Sigmoid colon (tissue), 7 donors: Measurements from ENCODE around the gene GIMAP8. TPM values are rescaled to one million over a fixed set of nuclear protein-coding genes. Genes with fewer than 3 reads are reported as not detected.

ENCODE experiments used
- DNase-seq: peaks from one replicate; pipeline ENCODE4 v3.0.0-alpha.2; 2019
- H3K27ac ChIP-seq, 4 donors: fragments of 200-600 bp; sonication (generic); one replicate each; pipeline ENCODE4 v1.5.1; 2016 to 2019; ENCODE audit warnings: mild to moderate bottlenecking in 1 of 4
- H3K27me3 ChIP-seq, 3 donors: fragments of 200-600 bp; sonication (generic); one replicate each; pipeline ENCODE4 v1.5.1; 2019; ENCODE audit warnings: mild to moderate bottlenecking in 1 of 3
- H3K36me3 ChIP-seq, 4 donors: fragments of 200-600 bp; sonication (generic); one replicate each; pipeline ENCODE4 v1.5.1; 2016 to 2019
- H3K4me1 ChIP-seq, 4 donors: fragments of 200-600 bp; sonication (generic); one replicate each; pipeline ENCODE4 v1.5.1; 2017 to 2019
- H3K4me3 ChIP-seq, 4 donors: fragments of 200-600 bp; sonication (generic); one replicate each; pipeline ENCODE4 v1.5.1; 2017 to 2019; ENCODE audit warnings: mild to moderate bottlenecking in 2 of 4, moderate library complexity in 1 of 4
- H3K9me3 ChIP-seq, 4 donors: fragments of 200-600 bp in 3 of 4; sonication (generic) in 3 of 4; one replicate each; pipeline versions ENCODE4 v1.5.1 to v1.6.1; 2013 to 2019
- CTCF ChIP-seq, 4 experiments: fragments of 450-650 bp in 3 of 4; fragments of 200-600 bp in 1 of 4; IDR thresholded peaks; one replicate each; pipeline ENCODE4 v1.5.1; 2016 to 2019; ENCODE audit warnings: antibody characterized with exemption in 4 of 4, mild to moderate bottlenecking in 3 of 4, moderate library complexity in 2 of 4
- EP300 ChIP-seq, 4 donors: sonication (generic); formaldehyde crosslinking; IDR thresholded peaks; one replicate each; pipeline ENCODE4 v1.6.1; 2017; ENCODE audit warnings: antibody characterized with exemption in 4 of 4
- POLR2A ChIP-seq, 2 donors: fragments of 450-650 bp; IDR thresholded peaks; one replicate each; pipeline ENCODE4 v1.6.1; 2016; ENCODE audit warnings: antibody characterized with exemption in 2 of 2, mild to moderate bottlenecking in 2 of 2, moderate library complexity in 2 of 2
- POLR2AphosphoS5 ChIP-seq, 4 donors: sonication (generic); formaldehyde crosslinking; IDR thresholded peaks; one replicate each; pipeline ENCODE4 v1.6.1; 2017; ENCODE audit warnings: antibody characterized with exemption in 4 of 4
- WGBS, 2 donors: extraction: QIAGEN DNeasy Blood & Tissue Kit; methylation state at CpG; one replicate each; pipeline ENCODE4 v1.1.7; 2013; 5-methylcytosine and 5-hydroxymethylcytosine counted together
- intact Hi-C: fragments of 100-400 bp; cut with DNase I; formaldehyde crosslinking; loops from one replicate; pipeline ENCODE4 v1.15.1; 2023
- polyA plus RNA-seq, 3 donors: library from polyadenylated mRNA; stranded (reverse); fragments of 200-250 nt; gene quantifications; one replicate each; pipeline ENCODE4 v1.2.3, GENCODE V29; 2013
- total RNA-seq, 4 donors: library from RNA; depleted of rRNA; stranded (reverse); fragments of >200 nt; gene quantifications; one replicate each; pipeline ENCODE4 v1.1.0, GENCODE V29; 2016
- donor health status: healthy with polysubstance abuse.
- donor health status: Bipolar disorder and iron deficiency.
- donor health status: healthy.

The GIMAP8 gene
- total and polyA plus RNA-seq, 7 donors = 2.4 to 10.7 (median 7.1) TPM

GRCh38 chr7:150402671-150403321 is 47.6 kb upstream of the GIMAP8 start:
- intact Hi-C loops = loop anchor here (10.0 kb wide), 3 partner anchors 528 to 1138 kb away; partner anchors contain the start of genes ATP6V0E2, ZNF467 and ZNF783
- H3K9me3 ChIP-seq = no peaks in the 10 kb centered on the region
- peaks cover 0 to 36% (median 31%) of the 10 kb centered on the region in 4 donors for H3K4me1 ChIP-seq
- no peak for TF ChIP-seq EP300 (IDR thresholded peaks at IDR 0.05)
- WGBS, 2 donors = 43 to 77% methylated on average over 13 of the region's 13 CpGs
- H3K27ac ChIP-seq = no peak overlapping the region
- peaks cover 0 to 17% (median 8%) of the 10 kb centered on the region in 4 donors for H3K36me3 ChIP-seq
- peak; percentile 42 for DNase-seq
- no peak overlapping the region for H3K4me3 ChIP-seq
- no peaks in the 10 kb centered on the region for H3K27me3 ChIP-seq

- Histone ChIP-seq H3K36me3 (peaks cover 0 to 16% (median 3%) of the 10 kb centered on the region in 4 donors), H3K9me3 (no peaks in the 10 kb centered on the region), H3K4me1 (peaks cover 0 to 36% (median 32%) of the 10 kb centered on the region in 4 donors), H3K27ac (peak overlapping the region; percentile 95 to 99 (median 96)), H3K4me3 (no peak overlapping the region), H3K27me3 (no peaks in the 10 kb centered on the region)
- TF ChIP-seq EP300 (IDR thresholded peaks at IDR 0.05) (no peak), CTCF (IDR thresholded peaks at IDR 0.05) (no peak), POLR2A (IDR thresholded peaks at IDR 0.05) (no peak), POLR2AphosphoS5 (IDR thresholded peaks at IDR 0.05) (no peak)
- intact Hi-C loops = loop anchor here (10.0 kb wide), 3 partner anchors 529 to 1139 kb away; partner anchors contain the start of genes ATP6V0E2, ZNF467 and ZNF783
- 70 to 88% methylated on average over 13 of the region's 13 CpGs for WGBS, 2 donors
- peak; percentile 63 for DNase-seq
These were observed 46.9 kb upstream of the GIMAP8 start for GRCh38 chr7:150403376-150404171.

GRCh38 chr7:150404172-150404804 is 46.1 kb upstream of the GIMAP8 start:
- intact Hi-C loops = loop anchor here (10.0 kb wide), 3 partner anchors 529 to 1139 kb away; partner anchors contain the start of genes ATP6V0E2, ZNF467 and ZNF783
- H3K27me3 ChIP-seq = no peaks in the 10 kb centered on the region
- peak overlapping the region; percentile 95 to 99 (median 96) for H3K27ac ChIP-seq
- no peak for TF ChIP-seq CTCF (IDR thresholded peaks at IDR 0.05)
- no peak for TF ChIP-seq EP300 (IDR thresholded peaks at IDR 0.05)
- no peak for TF ChIP-seq POLR2A (IDR thresholded peaks at IDR 0.05)
- TF ChIP-seq POLR2AphosphoS5 (IDR thresholded peaks at IDR 0.05) = no peak
- H3K4me3 ChIP-seq = peak overlapping the region; percentile 68 to 74 (median 74)
- H3K9me3 ChIP-seq = no peaks in the 10 kb centered on the region
- H3K36me3 ChIP-seq = peaks cover 0 to 10% (median 2%) of the 10 kb centered on the region in 4 donors
- 14 to 21% methylated on average over 16 of the region's 16 CpGs for WGBS, 2 donors
- peaks cover 0 to 36% (median 32%) of the 10 kb centered on the region in 4 donors for H3K4me1 ChIP-seq
- DNase-seq = peak; percentile 66

GRCh38 chr7:150404805-150405583 is 45.4 kb upstream of the GIMAP8 start:
- TF ChIP-seq EP300 (IDR thresholded peaks at IDR 0.05) (no peak), POLR2A (IDR thresholded peaks at IDR 0.05) (peak; percentile 51 to 65), POLR2AphosphoS5 (IDR thresholded peaks at IDR 0.05) (peak; percentile 71 to 87 (median 79)), CTCF (IDR thresholded peaks at IDR 0.05) (peak in 1 of 4 experiments; percentile 35)
- peaks cover 0 to 36% (median 32%) of the 10 kb centered on the region in 4 donors for H3K4me1 ChIP-seq
- peak overlapping the region; percentile 95 to 99 (median 96) for H3K27ac ChIP-seq
- intact Hi-C loops = loop anchor here (5.0 to 10.0 kb wide), 5 partner anchors 38 to 1258 kb away; partner anchors contain the start of genes ATP6V0E2, REPIN1, ZNF398 and ZNF467
- peak overlapping the region; percentile 68 to 74 (median 74) for H3K4me3 ChIP-seq
- H3K36me3 ChIP-seq = peaks cover 0 to 16% (median 2%) of the 10 kb centered on the region in 4 donors
- H3K9me3 ChIP-seq = no peaks in the 10 kb centered on the region
- DNase-seq = peak; percentile 96
- H3K27me3 ChIP-seq = no peaks in the 10 kb centered on the region
- WGBS, 2 donors = 0 to 1% methylated on average over 86 of the region's 86 CpGs
